NCI-H524 (cell line): ENCODE data around the gene PIH1D1.
A peak's percentile ranks its signal among the peaks of the same experiment; 100 is the strongest.
"Not testable (repeated sequence)": the region's sequence is repeated elsewhere in the genome, so short reads cannot be mapped to it uniquely, and the experiment has no call there.

ENCODE experiments used
- DNase-seq, 2 experiments: peaks; one replicate each; lab custom pipeline; 2025; lab: John Stamatoyannopoulos, UW

The PIH1D1 gene

GRCh38 chr19:49481020-49481683 lies 29.5 kb upstream of the PIH1D1 start:
- no peak for DNase-seq

- DNase-seq, result no peak
Observed at GRCh38 chr19:49479975-49480628, 28.5 kb upstream of the PIH1D1 start.

- peak; percentile 49 to 63 for DNase-seq
Observed at GRCh38 chr19:49475995-49476880, 24.6 kb upstream of the PIH1D1 start.

DNA sequence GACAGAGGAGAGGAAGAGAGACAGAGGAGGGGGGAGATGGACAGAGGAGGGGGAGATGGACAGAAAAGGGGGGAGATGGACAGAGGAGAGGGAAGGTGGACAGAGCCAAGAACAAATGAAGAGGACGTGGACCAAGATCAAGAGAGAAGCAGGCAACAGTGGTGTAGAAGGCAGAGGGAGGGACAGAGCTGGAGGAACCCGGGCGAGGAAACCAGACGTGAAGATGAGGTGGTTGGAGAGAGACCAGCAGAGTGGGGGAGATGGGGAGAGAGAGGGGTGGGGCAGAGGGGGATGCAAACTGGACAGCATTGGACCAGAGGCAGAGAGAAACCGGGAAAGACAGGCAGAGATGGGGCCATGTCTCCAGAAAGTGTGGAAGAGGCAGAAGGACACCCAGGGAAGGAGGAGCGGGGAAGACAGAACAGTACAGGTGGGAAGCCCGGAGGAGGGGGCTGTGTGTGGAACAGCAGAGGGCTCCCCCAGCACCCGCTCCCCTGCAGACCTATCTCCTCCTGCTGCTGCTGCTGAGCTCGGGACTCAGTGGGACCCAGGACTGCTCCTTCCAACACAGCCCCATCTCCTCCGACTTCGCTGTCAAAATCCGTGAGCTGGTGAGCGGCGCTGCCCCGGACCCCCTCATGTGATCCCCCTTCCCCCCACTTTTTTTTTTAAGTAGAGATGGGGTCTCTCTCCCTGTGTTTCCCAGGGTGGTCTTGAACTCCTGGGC lies 23.7 kb upstream of the PIH1D1 start:
- DNase-seq, result no peak

DNA sequence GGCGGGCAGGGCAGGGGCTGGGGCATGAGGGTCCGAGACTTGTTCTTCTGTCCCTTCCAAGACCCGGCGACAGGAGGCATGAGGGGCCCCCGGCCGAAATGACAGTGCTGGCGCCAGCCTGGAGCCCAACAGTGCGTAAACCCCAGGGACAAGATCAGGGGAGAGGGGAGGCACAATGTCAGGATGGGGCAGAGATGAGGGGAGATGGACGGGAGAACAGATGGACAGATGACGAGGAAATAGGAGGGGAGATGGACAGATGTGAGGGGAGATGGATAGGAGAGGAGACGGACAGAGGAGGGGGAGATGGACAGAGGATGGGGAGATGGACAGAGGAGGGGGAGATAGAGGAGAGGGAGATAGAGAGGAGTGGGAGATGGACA lies 22.9 kb upstream of the PIH1D1 start:
- DNase-seq, result no peak

- peak; percentile 24 to 71 for DNase-seq
Observed at GRCh38 chr19:49473868-49474541, 22.4 kb upstream of the PIH1D1 start, which contains the start of gene FLT3LG. FLT3LG (plus strand) TSS chr19:49474215; CDS start chr19:49474640, 425 bp downstream.

DNA sequence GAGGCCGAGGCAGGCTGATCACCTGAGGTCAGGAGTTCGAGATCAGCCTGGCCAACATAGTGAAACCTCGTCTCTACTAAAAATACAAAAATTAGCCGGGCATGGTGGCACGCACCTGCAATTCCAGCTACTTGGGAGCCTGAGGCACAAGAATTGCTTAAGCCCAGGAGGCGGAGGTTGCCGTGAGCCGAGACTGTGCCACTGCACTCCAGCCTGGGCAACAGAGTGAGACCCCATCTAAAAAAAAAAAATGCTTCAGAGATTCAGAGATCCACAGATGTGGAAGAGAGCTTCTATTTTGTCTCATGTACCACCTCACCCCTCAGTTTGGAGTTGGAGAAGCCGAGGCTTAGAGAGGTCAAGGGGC lies 21.9 kb upstream of the PIH1D1 start:
- not testable (repeated sequence) for DNase-seq

GRCh38 chr19:49472936-49473335 lies 21.3 kb upstream of the PIH1D1 start:
- DNase-seq, result no peak

DNA sequence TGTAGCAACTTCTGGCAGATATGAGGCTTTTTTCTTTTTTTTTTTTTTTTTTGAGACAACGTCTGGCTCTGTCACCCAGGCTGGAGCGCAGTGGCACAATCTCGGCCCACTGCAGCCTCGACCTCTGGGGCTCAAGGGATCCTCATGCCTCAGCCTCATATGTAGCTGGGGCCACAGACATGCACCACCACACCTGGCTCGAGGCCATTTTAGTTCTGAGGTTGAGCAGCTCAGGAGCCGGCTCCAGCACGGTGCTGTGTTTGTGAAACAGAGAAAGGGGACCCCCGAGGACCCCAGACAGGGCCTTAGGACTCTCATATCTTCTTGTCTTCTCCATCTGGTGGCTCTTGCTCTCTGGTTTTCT lies 19.0 kb upstream of the PIH1D1 start:
- no peak for DNase-seq

DNA sequence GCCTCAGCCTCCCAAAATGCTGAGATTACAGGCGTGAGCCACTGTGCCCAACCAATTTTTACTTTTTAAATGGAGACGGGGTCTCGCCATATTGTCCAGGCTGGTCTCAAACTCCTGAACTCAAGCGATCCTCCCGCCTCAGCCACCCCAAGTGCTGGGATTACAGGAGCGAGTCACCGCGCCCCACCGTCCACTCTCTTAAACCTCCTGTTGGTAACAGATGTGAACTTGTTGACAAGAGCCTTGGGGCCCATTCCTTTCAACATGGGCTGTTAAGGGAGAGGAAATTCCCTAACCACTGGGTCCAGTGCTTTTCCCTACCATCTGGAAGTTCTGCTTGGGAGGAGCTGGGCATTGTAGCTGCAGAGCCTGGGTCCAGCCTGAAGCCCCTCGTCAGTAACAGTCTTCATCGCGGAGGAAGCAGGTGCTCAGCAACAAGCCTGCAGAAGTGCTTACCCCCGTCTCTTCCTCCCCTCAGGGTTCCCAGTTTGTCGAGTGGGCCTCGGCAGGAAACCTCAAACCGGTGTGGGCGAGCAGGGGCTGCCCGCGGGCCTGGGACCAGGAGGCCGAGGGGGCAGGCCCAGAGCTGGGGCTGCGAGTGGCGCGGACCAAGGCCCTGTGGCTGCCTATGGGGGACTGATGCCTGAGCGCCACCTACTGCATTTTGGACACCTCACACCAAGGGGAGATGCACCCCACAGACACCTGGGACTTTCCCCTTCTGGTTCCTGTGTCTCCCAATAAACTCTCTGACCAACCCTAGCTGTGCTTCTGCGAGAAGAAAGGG lies 18.4 kb upstream of the PIH1D1 start:
- DNase-seq, result peak; percentile 90 to 97

DNA sequence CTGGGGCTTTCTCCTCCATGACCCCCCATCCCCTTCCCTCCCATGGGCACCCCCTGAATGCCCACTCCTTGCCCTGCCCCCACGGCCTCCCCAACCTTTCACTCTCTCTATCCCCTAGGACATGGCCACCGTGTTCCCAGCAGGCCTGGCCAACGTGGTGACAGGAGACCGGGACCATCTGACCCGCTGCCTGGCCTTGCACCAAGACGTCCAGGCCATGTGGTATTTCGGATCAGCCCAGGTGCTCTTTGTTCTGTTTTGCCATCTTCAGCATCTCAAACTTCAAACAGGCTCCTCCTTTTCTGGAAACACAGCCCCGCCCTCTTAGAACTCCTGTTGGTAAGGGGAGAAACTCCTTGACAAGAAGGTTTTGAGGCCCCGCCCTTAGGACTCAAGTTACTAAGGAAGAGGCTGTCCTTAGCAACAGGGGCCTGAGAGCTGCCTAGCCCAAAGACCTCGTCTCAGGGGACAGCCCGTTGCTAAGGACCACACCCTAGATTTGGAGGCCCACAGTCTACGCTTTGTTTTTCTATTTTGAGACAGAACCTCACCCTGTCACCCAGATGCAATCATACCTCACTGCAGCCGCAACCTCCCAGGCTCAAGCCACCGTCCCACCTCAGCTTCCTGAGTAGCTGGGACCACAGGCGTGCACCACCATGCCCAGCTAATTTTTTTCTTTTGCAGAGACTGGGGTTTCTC lies 17.3 kb upstream of the PIH1D1 start:
- peak; percentile 75 to 90 for DNase-seq

- DNase-seq, result no peak
Observed at GRCh38 chr19:49468199-49468598, 16.6 kb upstream of the PIH1D1 start.

- DNase-seq, result no peak
Observed at GRCh38 chr19:49465371-49465770, 13.8 kb upstream of the PIH1D1 start.

DNA sequence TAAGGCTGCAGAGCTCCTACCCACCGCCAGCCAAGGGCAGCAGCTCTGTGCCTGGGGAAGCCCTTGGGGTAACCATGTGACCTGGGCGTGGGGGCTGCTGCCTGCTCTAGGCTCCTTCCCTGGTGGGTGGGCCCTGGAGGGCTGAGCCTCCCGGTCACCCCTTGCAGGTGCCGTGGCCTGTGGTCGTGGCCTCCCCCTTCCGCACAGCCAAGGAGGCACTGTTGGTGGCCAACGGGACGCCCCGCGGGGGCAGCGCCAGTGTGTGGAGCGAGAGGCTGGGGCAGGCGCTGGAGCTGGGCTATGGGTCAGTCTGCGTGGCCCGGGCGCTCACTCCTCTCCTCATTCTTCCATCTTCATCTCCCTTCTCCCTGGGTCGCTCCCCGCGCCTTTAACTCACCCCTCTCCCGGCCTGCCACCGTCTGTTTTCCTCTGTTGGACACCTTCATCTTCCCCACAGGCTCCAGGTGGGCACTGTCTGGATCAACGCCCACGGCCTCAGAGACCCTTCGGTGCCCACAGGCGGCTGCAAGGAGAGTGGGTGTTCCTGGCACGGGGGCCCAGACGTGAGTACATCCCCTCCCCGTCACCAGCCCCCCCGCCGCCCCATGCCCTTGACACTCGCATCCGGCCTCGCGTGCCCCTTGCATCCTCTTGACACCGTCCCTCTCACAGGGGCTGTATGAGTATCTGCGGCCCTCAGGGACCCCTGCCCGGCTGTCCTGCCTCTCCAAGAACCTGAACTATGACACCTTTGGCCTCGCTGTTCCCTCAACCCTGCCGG lies 12.5 kb upstream of the PIH1D1 start:
- no peak for DNase-seq

GRCh38 chr19:49462492-49462891 lies 10.9 kb upstream of the PIH1D1 start:
- no peak for DNase-seq

GRCh38 chr19:49461656-49462055 lies 10.0 kb upstream of the PIH1D1 start:
- DNase-seq, result no peak

GRCh38 chr19:49461130-49461529 lies 9.5 kb upstream of the PIH1D1 start:
- not testable (repeated sequence) for DNase-seq

GRCh38 chr19:49459388-49459787 lies 7.8 kb upstream of the PIH1D1 start:
- DNase-seq, result no peak

- no peak for DNase-seq
Observed at GRCh38 chr19:49458567-49458903, 6.9 kb upstream of the PIH1D1 start.

DNA sequence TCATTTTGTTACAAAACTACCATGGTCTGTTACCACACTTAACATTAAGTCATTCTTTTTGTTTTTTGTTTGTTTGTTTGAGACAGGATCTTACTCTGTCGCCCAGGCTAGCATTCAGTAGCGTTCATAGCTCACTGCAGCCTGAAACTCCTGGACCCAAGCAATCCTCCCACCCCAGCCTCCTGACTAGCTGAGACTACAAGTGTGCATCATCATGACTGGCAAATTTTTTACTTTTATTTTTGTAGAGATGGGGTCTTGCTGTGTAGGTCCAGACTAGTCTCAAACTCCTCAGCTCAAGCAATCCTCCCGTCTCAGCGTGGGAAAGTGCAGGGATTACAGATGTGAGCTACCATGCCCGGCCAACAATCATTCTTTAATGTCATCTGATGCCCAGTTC lies 4.7 kb upstream of the PIH1D1 start:
- DNase-seq, result no peak
